Lung microvascular endothelial cell (primary cell): ENCODE measurements around the gene MYOM1. TPM values are rescaled to one million over a fixed set of nuclear protein-coding genes. Genes with fewer than 3 reads are reported as not detected.

ENCODE experiments used
- DNase-seq, 2 donors: peaks; one replicate each; pipeline versions ENCODE4 v3.0.0 to v3.0.0-alpha.2; 2010; ENCODE audit warnings: low read depth in 2 of 2
- total RNA-seq: library from RNA; depleted of rRNA; stranded (reverse); fragments of >200 nt; gene quantifications from 2 replicates; pipeline ENCODE4 v1.2.1, GENCODE V29; 2014

The MYOM1 gene
- total RNA-seq, 1 donor from 2014 or later = 8.7 TPM

DNA sequence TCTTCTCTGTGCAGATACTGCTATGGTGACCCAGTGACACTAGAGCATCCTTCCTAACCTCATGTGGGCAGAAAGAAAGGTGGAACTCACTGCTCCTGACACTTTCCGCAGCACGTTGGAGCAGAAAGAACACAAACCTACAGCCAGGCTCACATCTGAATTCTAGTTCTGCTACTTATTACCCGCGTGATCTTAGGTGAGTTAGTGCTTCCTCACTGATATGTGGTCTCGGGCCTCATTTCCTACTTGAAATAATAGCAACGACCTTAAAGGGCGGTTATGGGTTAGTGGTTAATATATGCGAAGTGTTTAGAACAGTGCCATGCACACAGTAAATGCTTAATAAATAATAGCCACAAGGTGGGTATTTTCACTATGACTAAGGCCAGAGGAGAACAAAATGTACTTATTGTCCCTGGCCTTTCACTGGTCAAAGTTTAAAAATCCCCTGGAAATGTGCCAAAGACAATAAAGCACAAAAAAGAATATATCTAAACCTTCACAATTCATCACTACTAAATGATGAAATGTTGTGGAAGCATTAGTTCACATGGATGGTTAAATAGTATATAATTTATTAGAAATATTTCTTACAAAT, 66.6 kb downstream of the MYOM1 start:
- DNase-seq = peak; percentile 58 to 71

DNA sequence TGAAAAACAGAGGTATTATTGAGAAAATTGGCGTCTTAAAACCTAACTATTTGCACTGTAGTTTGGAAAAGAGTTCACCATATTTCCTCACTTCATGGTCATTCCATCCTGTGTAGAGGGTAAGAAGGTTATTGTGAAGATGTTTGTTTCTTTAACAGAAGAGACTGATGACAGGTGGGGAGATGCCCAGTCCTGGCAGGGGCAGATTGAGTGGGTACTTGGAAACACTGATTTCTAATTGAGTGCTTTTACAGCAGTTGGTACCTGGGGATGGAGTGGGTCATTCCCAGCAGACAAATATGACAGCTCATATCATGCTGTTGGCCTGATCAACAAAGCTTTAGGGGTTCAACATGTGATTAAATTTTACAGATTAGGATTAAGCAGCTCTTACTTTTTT, 67.5 kb downstream of the MYOM1 start:
- DNase-seq = no peak

DNA sequence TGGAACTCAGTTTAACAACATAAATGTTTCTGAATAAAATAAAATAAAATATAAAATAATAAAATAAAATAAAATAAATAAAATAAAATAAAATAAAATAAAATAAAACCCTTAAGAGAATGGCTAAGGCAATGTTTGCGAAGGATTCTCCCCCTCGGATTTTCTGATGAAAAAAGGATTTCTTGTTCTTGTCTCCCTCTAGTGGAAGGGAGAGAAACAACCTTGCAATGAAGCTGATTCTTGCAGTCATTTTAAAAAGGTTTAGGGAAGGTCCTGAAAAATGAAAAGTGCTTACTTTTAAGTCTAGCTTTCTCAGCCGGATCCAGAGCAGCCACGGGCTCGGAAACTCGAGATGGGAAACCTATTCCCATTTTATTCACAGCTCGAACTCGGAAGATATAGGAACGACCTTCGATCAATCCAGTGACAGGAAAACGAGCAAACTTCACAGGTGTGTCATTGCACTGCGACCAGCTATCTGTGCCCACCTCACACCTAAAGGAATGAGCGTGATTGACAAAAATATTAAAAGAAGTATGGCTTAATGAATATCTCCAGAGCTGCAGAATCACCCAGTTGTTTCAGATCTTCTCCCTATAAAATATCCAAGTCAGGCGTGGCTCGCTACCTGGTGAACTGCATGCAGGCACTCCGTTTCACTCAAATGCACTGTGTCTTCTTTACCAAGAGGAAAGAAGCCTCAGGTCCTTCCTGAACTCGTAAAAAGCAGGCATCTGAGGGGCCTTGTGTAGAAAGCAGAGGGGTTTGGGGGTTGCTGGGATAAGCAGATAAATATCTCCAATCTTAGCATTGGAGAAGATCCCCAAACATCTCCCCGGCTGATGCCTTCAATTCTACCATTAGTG, 68.1 kb downstream of the MYOM1 start:
- peak; percentile 50 to 58 for DNase-seq

DNA sequence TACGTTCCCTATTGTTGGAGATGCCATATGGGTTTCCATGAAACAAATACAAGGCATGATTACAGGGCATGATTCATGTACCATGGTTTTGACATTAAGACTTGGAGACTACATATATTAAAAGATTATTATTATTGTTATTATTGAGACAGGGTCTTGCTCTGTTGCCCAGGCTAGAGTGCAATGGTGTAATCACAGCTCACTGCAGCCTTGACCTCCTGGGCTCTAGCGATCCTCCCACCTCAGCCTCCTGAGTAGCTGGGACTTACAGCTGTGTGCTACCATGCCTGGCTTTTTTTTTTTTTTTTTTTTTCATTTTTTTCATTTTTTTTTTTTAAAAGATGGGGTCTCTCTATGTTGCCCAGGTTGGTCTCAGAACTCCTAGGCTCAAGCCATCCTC, 69.1 kb downstream of the MYOM1 start:
- no peak for DNase-seq

DNA sequence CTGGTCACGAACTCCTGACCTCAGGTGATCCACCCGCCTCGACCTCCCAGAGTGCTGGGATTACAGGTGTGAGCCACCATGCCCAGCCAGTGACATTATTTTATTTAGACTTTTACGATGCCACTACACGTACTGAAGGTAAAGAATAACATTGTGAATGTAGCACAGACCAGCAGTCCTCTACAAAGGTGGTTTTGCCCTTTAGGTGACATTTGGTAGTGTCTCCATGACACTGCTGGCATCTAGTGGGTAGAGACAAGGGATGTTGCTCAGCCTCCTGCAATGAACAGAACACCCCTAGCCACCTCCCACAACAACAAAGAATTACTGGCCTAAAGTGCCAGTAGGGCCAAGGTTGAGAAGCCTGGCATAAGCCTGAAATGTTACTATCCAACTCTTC, 69.5 kb downstream of the MYOM1 start:
- DNase-seq = no peak

DNA sequence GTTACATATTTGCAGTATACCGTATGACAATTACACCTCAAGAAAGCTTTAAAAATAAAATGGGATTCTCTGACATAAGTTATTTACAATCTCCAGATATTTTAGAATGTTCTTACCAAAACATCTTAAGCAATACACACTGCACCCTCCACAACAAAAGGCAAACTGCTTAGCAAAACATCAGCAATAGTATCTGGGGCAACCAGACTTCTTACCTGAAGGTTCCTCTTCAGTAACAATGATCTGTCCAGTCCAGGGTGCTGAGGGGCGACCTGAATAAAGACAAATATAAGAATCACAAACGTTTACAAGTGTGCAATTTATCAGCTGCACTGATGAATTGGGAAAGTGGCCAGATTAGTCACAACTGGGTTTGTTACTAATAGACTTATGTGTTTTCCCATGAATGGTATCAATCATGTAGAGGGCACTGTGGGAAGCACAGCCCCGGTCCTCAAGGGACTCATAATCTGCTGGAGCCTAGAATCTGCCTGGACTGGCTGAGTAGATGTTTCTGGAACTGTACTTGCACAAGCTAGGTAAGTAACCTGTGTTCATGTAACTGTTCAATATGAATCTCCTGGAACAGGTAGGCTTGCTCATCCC, 70.7 kb downstream of the MYOM1 start:
- peak in 1 of 2 donors; percentile 57 for DNase-seq

DNA sequence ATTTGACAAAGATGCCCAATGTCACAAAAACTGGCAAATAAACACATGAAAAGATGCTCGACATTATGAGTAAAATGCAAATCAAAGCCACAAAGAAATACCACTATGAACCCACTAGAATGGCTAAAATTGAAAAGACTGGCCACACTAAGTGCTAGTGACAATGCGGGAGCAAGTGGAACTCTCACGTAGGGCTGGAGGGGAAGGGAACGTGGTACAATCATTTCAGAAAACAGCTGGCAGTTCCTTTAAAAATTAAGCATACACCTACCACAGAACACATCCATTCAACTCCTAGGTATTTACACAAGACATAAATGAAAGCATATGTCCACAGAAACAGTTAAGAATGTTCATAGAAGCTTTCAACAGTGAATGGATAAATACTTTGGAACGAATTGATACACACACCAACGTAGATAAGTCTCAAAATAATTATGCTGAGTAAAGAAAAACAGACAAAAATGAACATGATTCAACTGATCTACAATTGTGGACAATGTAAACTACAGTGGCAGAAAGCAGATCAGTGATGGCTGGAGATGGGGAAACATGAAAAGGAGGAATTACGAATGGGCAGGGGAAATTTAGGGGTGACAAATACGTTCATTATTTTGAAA, 71.7 kb downstream of the MYOM1 start:
- DNase-seq = no peak

DNA sequence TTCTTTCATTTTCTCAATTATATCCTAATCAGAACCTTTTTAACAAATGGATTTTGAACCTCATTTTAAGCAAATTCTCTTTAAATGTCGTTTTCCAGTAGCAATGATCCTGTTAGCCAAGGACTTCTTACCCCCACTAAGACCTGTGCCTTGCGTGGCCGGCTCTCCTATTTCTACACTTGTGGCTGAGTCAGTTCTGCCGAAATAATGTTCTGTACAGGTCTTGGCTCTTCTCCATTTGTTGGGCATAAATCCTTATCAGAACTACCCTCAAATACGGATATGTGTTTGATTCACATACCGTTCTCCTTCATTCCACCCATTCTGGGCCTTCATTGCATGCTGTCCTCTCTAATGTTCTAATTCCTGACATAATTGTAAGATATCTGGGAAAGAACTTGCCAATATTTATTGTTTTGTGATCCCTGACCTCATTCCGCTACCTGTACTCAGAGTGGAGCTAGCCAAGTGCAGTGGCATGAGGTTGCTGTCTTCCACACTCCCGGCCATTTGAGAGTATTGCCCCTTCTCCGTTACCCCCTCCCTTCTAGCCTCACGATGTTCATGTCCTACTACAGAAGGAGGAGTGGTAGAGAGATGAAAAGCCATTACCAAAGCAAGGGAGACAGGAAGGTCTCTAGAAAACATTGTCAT, 78.7 kb downstream of the MYOM1 start:
- no peak for DNase-seq

DNA sequence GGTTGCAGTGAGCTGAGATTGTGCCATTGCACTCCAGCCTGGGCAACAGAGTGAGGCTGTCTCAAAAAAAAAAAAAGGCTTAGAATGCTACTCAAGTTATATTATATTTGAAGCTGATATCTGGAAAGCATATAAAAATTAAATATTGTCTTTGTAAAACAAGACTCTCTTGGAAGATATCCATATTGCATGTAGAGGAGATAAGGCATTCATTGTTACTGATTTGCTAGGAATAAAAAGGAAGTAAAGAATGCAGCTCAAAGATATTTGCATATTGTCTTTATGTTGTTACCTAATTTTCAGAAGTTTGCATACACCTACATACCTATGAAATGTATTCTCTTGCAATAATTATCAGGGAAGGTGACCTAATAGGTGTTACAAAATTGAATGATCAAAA, 79.4 kb downstream of the MYOM1 start:
- no peak for DNase-seq

DNA sequence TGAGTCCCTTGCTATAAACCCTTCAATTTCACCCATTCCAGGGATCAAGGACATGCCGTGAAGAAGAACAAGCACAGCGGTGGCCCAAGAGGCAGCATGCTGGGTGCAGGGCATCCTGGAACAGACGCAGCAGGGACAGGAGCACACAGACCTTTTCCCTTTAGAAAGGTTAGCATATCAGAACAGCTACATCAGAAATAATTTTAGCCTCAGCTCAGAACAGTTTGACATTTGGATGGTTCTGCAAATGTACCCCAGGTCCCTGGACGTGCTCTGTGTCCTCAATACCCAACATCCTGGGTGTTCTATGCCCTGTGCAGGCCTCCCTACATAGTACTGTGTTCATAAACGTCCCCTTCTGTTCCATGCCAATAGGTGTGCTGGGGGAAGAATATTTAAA, 80.4 kb downstream of the MYOM1 start:
- DNase-seq = no peak

DNA sequence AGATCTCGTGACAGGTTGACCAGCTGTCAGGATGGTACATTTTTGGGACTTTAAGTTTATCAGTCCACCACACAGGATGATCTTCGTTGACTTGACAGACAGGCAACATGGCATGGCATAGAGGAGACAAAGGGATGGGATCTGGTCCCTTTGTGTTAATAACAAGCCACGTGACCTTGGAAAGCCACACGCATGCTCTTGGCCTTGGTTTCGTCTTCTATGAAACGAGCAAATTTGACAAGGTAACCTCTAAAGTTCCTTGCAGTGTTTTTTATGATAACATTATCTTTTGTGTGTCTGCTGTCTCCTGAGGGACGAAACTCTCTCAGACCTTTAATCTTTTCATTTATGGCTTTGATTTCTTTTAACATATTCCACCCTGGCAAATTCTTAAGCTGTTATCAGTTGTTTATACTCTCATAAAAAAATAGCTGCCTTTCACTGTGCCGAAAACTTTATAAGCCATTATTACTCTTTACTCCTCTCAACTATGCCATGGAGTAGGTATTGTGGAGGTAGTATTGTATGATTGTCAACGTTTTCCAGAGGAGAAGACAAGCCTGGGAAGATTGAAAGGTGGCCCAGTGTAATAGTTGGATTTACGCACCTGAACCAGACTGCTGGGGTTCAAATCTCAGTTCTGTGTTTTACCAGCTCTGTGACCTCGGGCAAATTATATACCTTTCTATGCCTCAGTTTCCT, 81.3 kb downstream of the MYOM1 start:
- no peak for DNase-seq

DNA sequence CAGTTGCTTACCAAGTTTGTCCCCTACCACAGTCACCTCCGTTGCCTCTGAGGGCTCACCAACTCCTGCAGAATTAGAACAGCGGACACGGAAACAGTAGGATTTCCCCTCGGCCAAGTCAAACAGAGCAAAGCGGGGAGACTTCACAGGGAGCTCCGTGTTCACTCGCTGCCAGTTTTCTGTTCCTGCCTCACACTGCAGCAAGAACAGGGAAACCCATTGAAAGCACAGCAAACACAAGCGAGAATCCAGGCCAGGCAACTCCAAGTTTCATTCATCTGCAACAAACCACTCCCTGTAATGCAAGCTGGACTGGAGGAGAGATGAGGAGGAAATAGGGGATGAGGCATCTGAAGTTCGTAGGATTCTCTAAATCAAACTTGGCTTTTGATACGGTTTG, 84.2 kb downstream of the MYOM1 start:
- DNase-seq = no peak

DNA sequence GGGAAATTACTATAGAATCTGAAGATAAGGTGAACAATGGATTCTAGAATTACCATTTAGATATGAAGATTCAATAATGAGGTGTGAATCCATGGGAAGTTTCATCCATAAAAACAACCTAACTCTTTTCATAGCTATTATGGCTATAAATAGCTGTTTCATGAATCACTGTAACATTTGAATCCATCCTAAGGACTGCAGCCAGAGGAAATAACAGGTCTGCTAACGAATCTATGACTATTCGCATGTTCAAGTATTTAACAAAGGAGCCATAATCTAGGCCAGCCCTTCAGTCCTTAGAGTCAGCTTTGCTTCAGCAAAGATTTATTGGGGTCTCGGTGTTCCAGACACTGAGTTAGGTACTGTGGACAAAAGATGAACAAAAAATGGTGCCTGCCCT, 87.1 kb downstream of the MYOM1 start:
- peak; percentile 18 to 38 for DNase-seq

DNA sequence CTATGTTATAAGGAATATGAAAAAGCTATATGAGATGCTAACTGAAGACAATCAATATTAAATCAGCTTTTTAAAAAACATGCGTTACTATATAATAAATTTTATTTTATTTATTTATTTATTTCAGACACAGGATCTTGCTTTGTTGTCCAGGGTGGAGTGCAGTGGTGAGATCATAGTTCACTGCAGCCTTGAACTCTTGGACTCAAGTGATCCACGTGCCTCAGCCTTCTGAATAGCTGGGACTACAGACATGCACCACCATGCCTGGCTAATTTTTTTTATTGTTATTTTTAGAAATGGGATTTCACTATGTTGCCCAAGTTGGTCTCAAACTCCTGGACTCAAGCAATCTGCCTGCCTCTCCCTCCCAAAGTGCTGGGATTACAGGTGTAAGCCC, 89.4 kb downstream of the MYOM1 start:
- DNase-seq = no peak

DNA sequence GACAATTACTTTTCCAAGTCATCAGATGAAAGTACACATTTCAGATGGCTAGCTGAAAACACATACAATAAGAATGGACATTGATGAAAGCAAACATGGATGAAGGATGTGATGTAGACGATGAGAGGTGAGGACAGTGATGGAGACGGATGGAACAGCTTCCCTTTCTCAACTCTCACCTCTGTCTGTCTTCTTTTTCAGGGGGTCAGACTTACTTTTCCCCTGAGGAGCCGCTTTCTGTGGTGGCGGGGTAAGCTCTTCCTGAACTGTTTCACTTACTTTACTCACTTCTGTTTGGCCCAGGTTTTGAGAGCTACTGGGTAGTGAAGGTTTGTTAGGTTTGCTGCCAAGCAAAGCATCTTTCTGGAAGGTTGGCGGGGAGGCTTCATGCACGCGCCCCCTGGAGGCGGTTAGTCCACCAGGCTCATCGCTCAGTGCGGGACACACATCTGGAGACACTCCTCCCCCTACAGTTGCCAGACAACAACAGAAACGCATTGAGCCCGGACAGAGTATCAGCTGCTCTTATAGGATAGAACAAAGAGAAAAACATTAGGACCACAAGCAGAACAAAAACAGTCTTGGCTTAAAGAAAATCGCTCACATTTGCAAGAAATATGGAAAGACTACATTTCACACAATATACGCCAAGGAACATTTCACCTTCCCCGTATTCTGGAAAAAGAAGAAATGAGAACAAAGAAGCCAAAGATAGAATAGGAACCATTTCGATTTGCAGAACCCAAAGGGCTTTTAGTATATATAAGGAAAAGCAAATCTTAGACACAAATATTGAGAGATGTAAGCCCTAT, 90.5 kb downstream of the MYOM1 start:
- peak; percentile 87 to 91 for DNase-seq

DNA sequence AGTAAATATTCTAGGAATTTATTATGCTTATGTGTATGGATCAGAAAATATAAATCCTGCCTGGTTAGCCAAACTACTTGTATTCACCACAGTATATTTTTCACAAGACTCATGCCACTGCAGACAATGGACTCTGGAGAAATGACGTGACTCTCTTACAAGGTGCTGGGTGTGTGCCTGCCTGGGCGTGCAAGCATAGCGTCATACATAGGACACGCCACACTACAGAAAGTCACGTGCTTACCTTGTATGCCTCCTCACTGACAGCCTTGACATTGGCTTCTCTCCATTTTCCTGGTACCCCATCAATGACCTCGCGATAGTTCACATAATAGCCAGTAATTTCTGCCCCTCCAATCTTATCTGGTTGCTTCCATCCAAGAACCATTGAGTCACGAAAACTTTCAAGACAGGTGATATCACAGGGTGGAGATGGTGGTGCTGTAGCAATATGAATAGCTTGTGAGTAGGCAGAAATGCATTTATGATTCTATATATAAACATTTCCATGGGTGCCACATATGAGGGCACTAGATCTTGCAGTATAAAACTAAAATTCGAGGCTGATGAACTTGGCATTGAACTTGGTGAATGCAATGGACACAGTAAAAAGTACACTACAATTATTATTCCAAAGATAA, 93.2 kb downstream of the MYOM1 start:
- DNase-seq = no peak

DNA sequence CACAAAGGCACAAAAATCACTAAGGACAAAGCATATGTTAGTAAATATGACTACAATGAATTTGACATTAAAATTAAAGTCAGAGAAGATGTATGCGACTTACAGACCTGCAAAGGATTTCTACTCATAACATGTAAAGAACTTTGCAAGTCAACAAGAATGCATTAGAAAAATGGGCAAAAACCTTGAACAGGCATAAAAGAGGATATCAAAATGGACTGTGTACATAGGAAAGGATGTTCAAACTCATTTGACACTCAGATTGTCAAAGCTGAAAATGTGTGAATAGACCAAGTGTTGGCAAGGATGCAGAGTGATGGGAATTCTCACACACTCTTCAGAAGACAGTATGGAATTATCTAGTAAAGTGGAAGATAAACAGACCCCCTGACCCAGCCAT, 94.9 kb downstream of the MYOM1 start:
- no peak for DNase-seq

DNA sequence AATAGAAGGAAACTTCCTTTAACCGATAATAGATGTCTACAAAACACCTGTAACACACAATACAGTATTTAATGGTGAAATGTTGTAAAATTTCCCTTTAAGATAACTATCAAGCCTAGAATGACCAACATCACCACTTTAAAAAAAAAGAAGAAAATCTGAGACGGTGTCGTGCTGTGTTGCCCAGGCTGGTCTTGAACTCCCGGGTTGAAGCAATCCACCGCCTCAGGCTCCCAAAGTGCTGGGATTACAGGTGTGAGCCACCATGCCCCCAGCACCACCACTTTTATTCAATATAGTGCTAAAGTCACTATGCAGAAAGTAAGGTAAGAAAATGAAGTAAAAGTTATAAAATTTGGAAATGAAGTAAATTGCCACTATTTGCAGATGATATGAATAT, 96.9 kb downstream of the MYOM1 start:
- DNase-seq = no peak

DNA sequence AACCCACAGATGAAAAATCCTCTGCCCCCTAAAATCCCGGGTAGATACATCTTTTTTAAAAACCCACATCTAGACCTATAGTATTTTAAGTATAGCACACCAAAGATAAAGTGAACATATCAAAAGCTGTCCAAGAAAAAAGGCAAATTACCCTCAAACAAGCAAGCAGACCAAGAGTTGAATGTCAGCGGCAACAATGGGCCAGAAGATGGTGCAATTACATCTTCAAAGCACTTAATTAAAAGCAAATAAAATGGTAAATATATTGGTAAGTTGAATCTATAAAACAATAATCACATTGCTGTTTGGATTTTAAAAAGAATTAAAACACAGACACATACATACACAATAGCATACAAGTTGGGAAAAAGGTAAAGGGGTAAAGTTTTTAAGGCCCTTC, 98.5 kb downstream of the MYOM1 start:
- DNase-seq = peak in 1 of 2 donors; percentile 4

DNA sequence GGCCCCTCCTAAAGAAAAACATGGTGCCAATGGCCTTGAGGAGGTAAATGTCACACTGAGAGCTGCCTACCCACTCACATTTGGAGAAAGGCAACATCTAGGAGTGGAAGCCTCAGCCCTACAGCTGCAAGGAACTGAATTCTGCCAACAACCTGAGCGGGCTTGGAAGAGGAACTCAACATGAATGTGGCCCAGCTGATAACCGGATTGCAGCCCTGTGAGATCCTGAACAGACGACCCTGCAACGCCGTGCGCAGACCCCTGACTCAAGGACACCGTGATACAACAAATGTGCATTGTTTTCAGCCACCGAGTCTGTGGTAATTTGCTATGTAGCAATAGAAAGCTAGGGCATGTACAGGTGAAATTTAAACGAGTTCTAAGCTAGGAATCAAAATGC, 99.4 kb downstream of the MYOM1 start:
- no peak for DNase-seq
